ENCODE results near the gene TEX264.
"Not testable (repeated sequence)": the region's sequence is repeated elsewhere in the genome, so short reads cannot be mapped to it uniquely, and the experiment has no call there.

The TEX264 gene

GRCh38 chr3:51735039-51735438, 64.0 kb downstream of the TEX264 start:
- no peak for DNase-seq
- Histone ChIP-seq H3K27me3 (ENCODE audit: insufficient read depth, low read length, poor library complexity) (peaks cover 4% of the 10 kb centered on the region), H3K9me3 (ENCODE audit: insufficient read depth, low read length, severe bottlenecking) (no peaks in the 10 kb centered on the region), H3K4me2 (ENCODE audit: insufficient read depth, low read length) (no peak overlapping the region), H4K20me1 (ENCODE audit: insufficient read depth, low read length) (no peaks in the 10 kb centered on the region), H3K79me2 (ENCODE audit: insufficient read depth, low read length) (no peaks in the 10 kb centered on the region), H3K4me1 (ENCODE audit: insufficient read depth, low read length) (peaks cover 11% of the 10 kb centered on the region), H3K9ac (ENCODE audit: low read depth, low read length) (no peak overlapping the region), H3K36me3 (ENCODE audit: insufficient read depth, low read length) (no peaks in the 10 kb centered on the region), H2AFZ (ENCODE audit: low read depth, low read length) (no peak overlapping the region), H3K4me3 (ENCODE audit: low read depth in 1 of 2, low read length in 2 of 2) (no peak overlapping the region), H3K27ac (ENCODE audit: low read length) (no peak overlapping the region)
- TF ChIP-seq CTCF (IDR thresholded peaks at IDR 0.05; ENCODE audit: borderline replicate concordance, extremely low read depth, low read length, poor library complexity, severe bottlenecking) = no peak
- no peak for TF ChIP-seq EZH2 (IDR thresholded peaks at IDR 0.05; ENCODE audit: borderline replicate concordance, low read depth, low read length, severe bottlenecking)
- ATAC-seq (ENCODE audit: insufficient read depth, low read depth) = no peak

GRCh38 chr3:51735950-51736349, 64.9 kb downstream of the TEX264 start:
- H4K20me1 ChIP-seq (ENCODE audit: insufficient read depth, low read length) = no peaks in the 10 kb centered on the region
- DNase-seq (no peak), ATAC-seq (ENCODE audit: insufficient read depth, low read depth) (no peak)
- H3K9me3 ChIP-seq (ENCODE audit: insufficient read depth, low read length, severe bottlenecking) = no peaks in the 10 kb centered on the region
- no peaks in the 10 kb centered on the region for H3K79me2 ChIP-seq (ENCODE audit: insufficient read depth, low read length)
- H2AFZ ChIP-seq (ENCODE audit: low read depth, low read length) = no peak overlapping the region
- no peak overlapping the region for H3K4me2 ChIP-seq (ENCODE audit: insufficient read depth, low read length)
- peaks cover 11% of the 10 kb centered on the region for H3K4me1 ChIP-seq (ENCODE audit: insufficient read depth, low read length)
- H3K9ac ChIP-seq (ENCODE audit: low read depth, low read length) = no peak overlapping the region
- no peak overlapping the region for H3K4me3 ChIP-seq (ENCODE audit: low read depth in 1 of 2, low read length in 2 of 2)
- H3K36me3 ChIP-seq (ENCODE audit: insufficient read depth, low read length) = no peaks in the 10 kb centered on the region
- peaks cover 7% of the 10 kb centered on the region for H3K27me3 ChIP-seq (ENCODE audit: insufficient read depth, low read length, poor library complexity)
- no peak overlapping the region for H3K27ac ChIP-seq (ENCODE audit: low read length)
- TF ChIP-seq EZH2 (IDR thresholded peaks at IDR 0.05; ENCODE audit: borderline replicate concordance, low read depth, low read length, severe bottlenecking) (no peak), CTCF (IDR thresholded peaks at IDR 0.05; ENCODE audit: borderline replicate concordance, extremely low read depth, low read length, poor library complexity, severe bottlenecking) (no peak)

GRCh38 chr3:51739110-51739509, 68.1 kb downstream of the TEX264 start:
- H3K4me2 ChIP-seq (ENCODE audit: insufficient read depth, low read length) = no peak overlapping the region
- H2AFZ ChIP-seq (ENCODE audit: low read depth, low read length) = no peak overlapping the region
- no peaks in the 10 kb centered on the region for H3K79me2 ChIP-seq (ENCODE audit: insufficient read depth, low read length)
- TF ChIP-seq CTCF (IDR thresholded peaks at IDR 0.05; ENCODE audit: borderline replicate concordance, extremely low read depth, low read length, poor library complexity, severe bottlenecking) = no peak
- TF ChIP-seq EZH2 (IDR thresholded peaks at IDR 0.05; ENCODE audit: borderline replicate concordance, low read depth, low read length, severe bottlenecking) = no peak
- peaks cover 10% of the 10 kb centered on the region for H3K4me1 ChIP-seq (ENCODE audit: insufficient read depth, low read length)
- H3K36me3 ChIP-seq (ENCODE audit: insufficient read depth, low read length) = no peaks in the 10 kb centered on the region
- H3K27ac ChIP-seq (ENCODE audit: low read length) = no peak overlapping the region
- H3K27me3 ChIP-seq (ENCODE audit: insufficient read depth, low read length, poor library complexity) = peaks cover 7% of the 10 kb centered on the region
- DNase-seq = no peak
- ATAC-seq (ENCODE audit: insufficient read depth, low read depth) = no peak
- H3K9me3 ChIP-seq (ENCODE audit: insufficient read depth, low read length, severe bottlenecking) = no peaks in the 10 kb centered on the region
- H4K20me1 ChIP-seq (ENCODE audit: insufficient read depth, low read length) = no peaks in the 10 kb centered on the region
- H3K4me3 ChIP-seq (ENCODE audit: low read depth in 1 of 2, low read length in 2 of 2) = no peak overlapping the region
- H3K9ac ChIP-seq (ENCODE audit: low read depth, low read length) = no peak overlapping the region

- DNase-seq; H3K9ac ChIP-seq (ENCODE audit: low read depth, low read length); H3K4me3 ChIP-seq (ENCODE audit: low read depth in 1 of 2, low read length in 2 of 2); H3K4me1 ChIP-seq (ENCODE audit: insufficient read depth, low read length); H3K27ac ChIP-seq (ENCODE audit: low read length); H3K4me2 ChIP-seq (ENCODE audit: insufficient read depth, low read length); H3K36me3 ChIP-seq (ENCODE audit: insufficient read depth, low read length); H3K27me3 ChIP-seq (ENCODE audit: insufficient read depth, low read length, poor library complexity); H3K9me3 ChIP-seq (ENCODE audit: insufficient read depth, low read length, severe bottlenecking); H3K79me2 ChIP-seq (ENCODE audit: insufficient read depth, low read length); ATAC-seq (ENCODE audit: insufficient read depth, low read depth); H2AFZ ChIP-seq (ENCODE audit: low read depth, low read length); H4K20me1 ChIP-seq (ENCODE audit: insufficient read depth, low read length): not testable (repeated sequence)
Observed at GRCh38 chr3:51742320-51742719, 71.3 kb downstream of the TEX264 start.

GRCh38 chr3:51742978-51743377, 71.9 kb downstream of the TEX264 start:
- H3K79me2 ChIP-seq (ENCODE audit: insufficient read depth, low read length); H2AFZ ChIP-seq (ENCODE audit: low read depth, low read length); H3K9ac ChIP-seq (ENCODE audit: low read depth, low read length); H3K9me3 ChIP-seq (ENCODE audit: insufficient read depth, low read length, severe bottlenecking); H3K4me1 ChIP-seq (ENCODE audit: insufficient read depth, low read length); H3K27ac ChIP-seq (ENCODE audit: low read length); H4K20me1 ChIP-seq (ENCODE audit: insufficient read depth, low read length); H3K27me3 ChIP-seq (ENCODE audit: insufficient read depth, low read length, poor library complexity); H3K4me3 ChIP-seq (ENCODE audit: low read depth in 1 of 2, low read length in 2 of 2); H3K36me3 ChIP-seq (ENCODE audit: insufficient read depth, low read length); DNase-seq; H3K4me2 ChIP-seq (ENCODE audit: insufficient read depth, low read length); ATAC-seq (ENCODE audit: insufficient read depth, low read depth): not testable (repeated sequence)
